ENCODE data around the gene TFDP3. TPM values are rescaled to one million over a fixed set of nuclear protein-coding genes. Genes with fewer than 3 reads are reported as not detected.

TFDP3 gene
- total and polyA plus RNA-seq, 10 of the 15 experiments (the other 5 are each of a cell fraction or from before 2014, with no cell fraction given), result 0.14 TPM; not detected in 9

GRCh38 chrX:133175162-133175561 lies 43.0 kb downstream of the TFDP3 start:
- in situ Hi-C loops (cut with MboI), result no loop called here
- Histone ChIP-seq H4K20me1 (ENCODE audit: control insufficient read depth, insufficient read depth) (no peaks in the 10 kb centered on the region), H3K4me2 (ENCODE audit: control insufficient read depth, insufficient read depth) (no peak overlapping the region), H3K79me2 (ENCODE audit: control insufficient read depth, insufficient read depth, low read length) (no peaks in the 10 kb centered on the region), H2AFZ (ENCODE audit: control insufficient read depth, low read depth, low read length) (no peak overlapping the region), H3K9ac (ENCODE audit: control insufficient read depth, insufficient read depth, low read length) (no peak overlapping the region), H3K27ac (ENCODE audit: control insufficient read depth, insufficient read depth) (no peak overlapping the region), H3K36me3 (ENCODE audit: control insufficient read depth in 2 of 2, insufficient read depth in 2 of 2, low read length in 1 of 2) (no peaks in the 10 kb centered on the region), H3K4me1 (ENCODE audit: control insufficient read depth, insufficient read depth, low read length) (no peaks in the 10 kb centered on the region), H3K4me3 (no peak overlapping the region), H3K9me3 (replicated peaks; ENCODE audit: control insufficient read depth, insufficient read depth, low read length) (no peaks in the 10 kb centered on the region), H3K27me3 (replicated peaks in 1 of 2; ENCODE audit: control insufficient read depth in 2 of 2, insufficient read depth in 2 of 2, low read length in 1 of 2) (no peaks in the 10 kb centered on the region)
- POLR2A ChIA-PET, result no interaction called here
- intact Hi-C loops (cut with micrococcal nuclease; ENCODE audit: unreplicated experiment), result loop anchor here (10.0 kb wide), 1 partner anchor 170 kb away; no protein-coding TSS in a partner anchor
- no TSS peak for BruUV-seq (replicated peaks)
- RAD21 ChIA-PET (ENCODE audit: unreplicated experiment), result interaction anchor here (0.6 kb wide), 1 partner anchor 244 kb away, joined by 3 read pairs; no protein-coding TSS in a partner anchor
- DNase-seq (ENCODE audit: low read depth, low spot score) (no peak), FAIRE-seq (no peak), ATAC-seq (no peak)
- SMC1A ChIA-PET (ENCODE audit: uncharacterized antibody, unreplicated experiment), result interaction anchor here (0.6 kb wide), 1 partner anchor 539 kb away, joined by 3 read pairs; no protein-coding TSS in a partner anchor
- WGBS (ENCODE audit: insufficient coverage, insufficient replicate concordance, low lambda C conversion rate, missing lambda C conversion rate), result 0% methylated on average over 2 of the region's 2 CpGs
- CTCF ChIA-PET, result interaction anchor here (0.6 to 0.9 kb wide), 2 partner anchors 40 to 434 kb away, joined by 3 read pairs; no protein-coding TSS in a partner anchor
- no peak for TF ChIP-seq ETV6 (conservative IDR thresholded peaks at IDR 0.05 in 1 of 2, IDR thresholded peaks at IDR 0.05 in 1 of 2; ENCODE audit: borderline replicate concordance in 1 of 2, low read depth in 1 of 2)
- no peak for TF ChIP-seq EED (IDR thresholded peaks at IDR 0.05; ENCODE audit: low read depth)
- TF ChIP-seq CUX1 (IDR thresholded peaks at IDR 0.05; ENCODE audit: insufficient replicate concordance, low read depth, low read length), result no peak
- no peak for TF ChIP-seq MTA3 (IDR thresholded peaks at IDR 0.05; ENCODE audit: borderline replicate concordance, low read length)
- TF ChIP-seq CBFB (IDR thresholded peaks at IDR 0.05; ENCODE audit: low read depth), result no peak
- TF ChIP-seq ZBTB40 (IDR thresholded peaks at IDR 0.05; ENCODE audit: borderline replicate concordance), result no peak
- TF ChIP-seq MXI1 (IDR thresholded peaks at IDR 0.05; ENCODE audit: low read depth, low read length), result no peak
- no peak for TF ChIP-seq EZH2 (IDR thresholded peaks at IDR 0.05; ENCODE audit: borderline replicate concordance, control insufficient read depth, low read depth, low read length)
- TF ChIP-seq MEF2B (IDR thresholded peaks at IDR 0.05; ENCODE audit: partially characterized antibody, poor library complexity, severe bottlenecking), result no peak
- no peak for TF ChIP-seq RFX5 (IDR thresholded peaks at IDR 0.05; ENCODE audit: low read depth, low read length)
- no peak for TF ChIP-seq BCLAF1 (IDR thresholded peaks at IDR 0.05)
